Measurements from ENCODE around the gene ZACN. TPM values are rescaled to one million over a fixed set of nuclear protein-coding genes. Genes with fewer than 3 reads are reported as not detected.

The ZACN gene
- total and polyA plus RNA-seq, 7 donors = 0.08 to 1.6 (median 1.2) TPM; not detected in 3

GRCh38 chr17:76048711-76049110 lies 30.3 kb upstream of the ZACN start:
- Histone ChIP-seq H3K36me3 (ENCODE audit: insufficient read depth in 1 of 2, low read depth in 1 of 2) (peaks cover 26 to 100% of the 10 kb centered on the region in 2 donors), H3K27ac (no peak overlapping the region), H3K4me3 (no peak overlapping the region), H3K27me3 (ENCODE audit: insufficient read depth in 3 of 3, low read length in 2 of 3) (no peaks in the 10 kb centered on the region), H3K9me3 (no peaks in the 10 kb centered on the region), H3K4me1 (no peaks in the 10 kb centered on the region)
- TF ChIP-seq CTCF (IDR thresholded peaks at IDR 0.05) = no peak
- intact Hi-C loops (cut with DNase I) = no loop called here
- DNase-seq (no peak), ATAC-seq (no peak)
- WGBS, 3 donors = 80 to 83% (median 80%) methylated on average over 9 of the region's 9 CpGs

GRCh38 chr17:76049239-76049638 lies 29.7 kb upstream of the ZACN start:
- Histone ChIP-seq H3K27ac (no peak overlapping the region), H3K9me3 (no peaks in the 10 kb centered on the region), H3K4me1 (no peaks in the 10 kb centered on the region), H3K27me3 (ENCODE audit: insufficient read depth in 3 of 3, low read length in 2 of 3) (no peaks in the 10 kb centered on the region), H3K4me3 (no peak overlapping the region), H3K36me3 (ENCODE audit: insufficient read depth in 1 of 2, low read depth in 1 of 2) (peaks cover 21 to 100% of the 10 kb centered on the region in 2 donors)
- intact Hi-C loops (cut with DNase I) = no loop called here
- 88 to 90% (median 88%) methylated on average over 3 of the region's 3 CpGs for WGBS, 3 donors
- no peak for DNase-seq
- no peak for ATAC-seq
- TF ChIP-seq CTCF (IDR thresholded peaks at IDR 0.05) = no peak

GRCh38 chr17:76049836-76050537 lies 29.0 kb upstream of the ZACN start:
- Histone ChIP-seq H3K9me3 (no peaks in the 10 kb centered on the region), H3K36me3 (ENCODE audit: insufficient read depth in 1 of 2, low read depth in 1 of 2) (peaks cover 17 to 100% of the 10 kb centered on the region in 2 donors), H3K4me3 (no peak overlapping the region), H3K27me3 (ENCODE audit: insufficient read depth in 3 of 3, low read length in 2 of 3) (no peaks in the 10 kb centered on the region), H3K27ac (no peak overlapping the region), H3K4me1 (no peaks in the 10 kb centered on the region)
- TF ChIP-seq CTCF (IDR thresholded peaks at IDR 0.05) = no peak
- DNase-seq (no peak), ATAC-seq (no peak)
- intact Hi-C loops (cut with DNase I) = no loop called here
- WGBS, 3 donors = 93 to 96% (median 94%) methylated on average over 15 of the region's 15 CpGs

GRCh38 chr17:76050538-76051467 lies 28.2 kb upstream of the ZACN start:
- DNase-seq = no peak
- peak overlapping the region; percentile 26 for H3K27ac ChIP-seq
- peak; percentile 78 to 89 (median 87) for ATAC-seq

More at GRCh38 chr17:76050538-76051467, 28.2 kb upstream of the ZACN start:
- no peaks in the 10 kb centered on the region for H3K27me3 ChIP-seq (ENCODE audit: insufficient read depth in 3 of 3, low read length in 2 of 3)
- H3K36me3 ChIP-seq (ENCODE audit: insufficient read depth in 1 of 2, low read depth in 1 of 2) = peaks cover 15 to 100% of the 10 kb centered on the region in 2 donors
- no peak for TF ChIP-seq CTCF (IDR thresholded peaks at IDR 0.05)
- H3K4me1 ChIP-seq = no peaks in the 10 kb centered on the region
- H3K4me3 ChIP-seq = no peak overlapping the region
- intact Hi-C loops (cut with DNase I) = no loop called here
- WGBS, 3 donors = 78 to 93% (median 84%) methylated on average over 11 of the region's 11 CpGs
- H3K9me3 ChIP-seq = no peaks in the 10 kb centered on the region
